Ramos (cell line): ENCODE results near the gene PCBP3.
"Not testable (repeated sequence)": the region's sequence is repeated elsewhere in the genome, so short reads cannot be mapped to it uniquely, and the experiment has no call there.

Experiments used
- in situ Hi-C: fragments of 300-500 bp; cut with MboI; formaldehyde crosslinking; loops from one replicate; pipeline ENCODE4 v1.14.3; 2022; ENCODE audit warnings: low sequenced_read_pairs; ENCODE audit not compliant: unreplicated experiment

The PCBP3 gene

GRCh38 chr21:45880097-45881068 is 236.9 kb downstream of the PCBP3 start:
- in situ Hi-C loops, result no loop called here

- in situ Hi-C loops, result no loop called here
Observed at GRCh38 chr21:45882645-45883044, 239.1 kb downstream of the PCBP3 start.

GRCh38 chr21:45883090-45883489 is 239.6 kb downstream of the PCBP3 start:
- in situ Hi-C loops, result no loop called here

DNA sequence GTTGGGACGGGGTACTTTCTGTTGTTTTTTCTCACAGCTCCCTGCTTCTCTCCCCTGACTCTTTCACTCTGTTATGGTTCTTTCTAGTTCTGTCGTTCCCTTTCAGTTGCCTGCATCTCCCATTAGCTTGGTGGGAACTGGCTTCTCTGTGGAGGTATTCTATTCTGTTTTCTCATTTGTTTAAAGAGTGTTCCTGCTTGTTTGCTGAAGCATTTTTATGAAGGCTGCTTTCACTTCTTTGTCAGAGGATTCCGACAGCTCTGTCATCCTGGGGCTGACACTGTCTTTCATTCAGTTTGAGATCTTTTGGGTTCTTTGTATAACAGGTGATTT is 242.0 kb downstream of the PCBP3 start:
- in situ Hi-C loops, result no loop called here

- in situ Hi-C loops, result not testable (repeated sequence)
Observed at GRCh38 chr21:45885930-45886601, 242.5 kb downstream of the PCBP3 start.

- in situ Hi-C loops, result no loop called here
Observed at GRCh38 chr21:45886610-45887026, 243.1 kb downstream of the PCBP3 start.

DNA sequence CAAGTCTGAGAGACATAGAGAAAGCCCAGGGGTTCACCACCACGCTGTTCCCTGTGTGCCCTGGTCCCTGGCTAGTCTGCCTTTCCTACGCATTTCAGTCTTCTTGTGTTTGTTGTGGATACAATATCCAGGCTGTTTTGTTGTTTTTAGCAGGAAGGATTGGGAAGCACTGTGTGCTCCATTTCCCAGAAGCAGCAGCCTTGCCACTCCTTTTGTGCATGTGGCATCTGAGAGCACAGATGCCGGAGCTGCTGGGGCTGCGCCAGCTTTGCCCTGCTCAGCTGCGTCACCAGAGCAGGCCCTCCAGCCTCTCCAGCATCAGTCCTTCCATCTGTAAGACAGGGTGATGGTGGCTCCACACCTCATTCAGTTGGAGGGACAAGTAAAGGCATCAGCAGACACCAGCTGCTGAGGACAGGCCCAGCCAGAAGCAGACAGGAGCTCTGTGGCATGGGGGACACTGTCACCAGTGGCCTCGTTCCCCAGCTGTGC is 243.6 kb downstream of the PCBP3 start:
- in situ Hi-C loops, result no loop called here

DNA sequence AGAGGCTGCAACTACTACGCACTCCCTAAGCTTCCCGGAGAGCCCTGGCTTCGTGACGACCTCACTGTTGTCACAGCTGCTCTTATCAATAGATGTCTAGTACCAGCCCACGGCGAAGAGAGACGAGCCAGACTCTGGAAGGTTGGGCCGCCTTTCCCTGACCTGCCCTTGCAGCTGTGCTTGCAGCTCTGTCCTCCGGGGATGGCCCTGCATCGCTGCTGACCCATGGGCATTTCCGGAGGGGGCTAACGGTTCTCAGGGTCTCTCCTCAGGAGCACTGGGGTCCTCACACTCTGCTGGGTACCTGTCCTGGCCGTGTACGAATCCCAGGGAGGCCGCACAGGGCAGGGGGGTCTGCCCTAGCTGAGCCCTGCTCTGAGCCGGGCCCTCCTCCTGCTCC is 244.3 kb downstream of the PCBP3 start:
- in situ Hi-C loops, result no loop called here

GRCh38 chr21:45888386-45889009 is 245.0 kb downstream of the PCBP3 start:
- in situ Hi-C loops, result no loop called here

- in situ Hi-C loops, result no loop called here
Observed at GRCh38 chr21:45889256-45889655, 245.7 kb downstream of the PCBP3 start.

DNA sequence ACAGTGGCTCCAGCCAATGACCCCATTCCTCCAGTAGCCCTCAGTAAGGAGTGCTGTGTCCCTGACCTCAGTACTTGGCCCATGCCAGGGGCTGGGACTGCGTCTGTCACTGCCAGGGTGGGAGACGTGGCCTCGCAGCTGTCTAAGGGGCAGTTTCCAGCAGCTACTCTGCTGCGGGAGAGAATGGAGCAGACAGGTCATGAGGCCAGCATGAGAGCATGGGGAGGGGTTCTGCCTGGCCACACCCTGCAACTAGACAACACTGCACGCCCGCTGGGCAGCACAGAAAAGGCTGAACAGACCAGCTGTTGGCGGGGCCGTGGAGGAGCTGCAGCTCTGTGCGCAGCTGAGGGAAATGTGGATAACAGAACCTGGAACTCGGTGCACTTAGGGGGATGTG is 246.4 kb downstream of the PCBP3 start:
- in situ Hi-C loops, result no loop called here

GRCh38 chr21:45891388-45892155 is 248.0 kb downstream of the PCBP3 start:
- in situ Hi-C loops, result no loop called here

GRCh38 chr21:45892156-45892915 is 248.8 kb downstream of the PCBP3 start:
- in situ Hi-C loops, result no loop called here

- in situ Hi-C loops, result no loop called here
Observed at GRCh38 chr21:45892916-45893739, 249.6 kb downstream of the PCBP3 start.

DNA sequence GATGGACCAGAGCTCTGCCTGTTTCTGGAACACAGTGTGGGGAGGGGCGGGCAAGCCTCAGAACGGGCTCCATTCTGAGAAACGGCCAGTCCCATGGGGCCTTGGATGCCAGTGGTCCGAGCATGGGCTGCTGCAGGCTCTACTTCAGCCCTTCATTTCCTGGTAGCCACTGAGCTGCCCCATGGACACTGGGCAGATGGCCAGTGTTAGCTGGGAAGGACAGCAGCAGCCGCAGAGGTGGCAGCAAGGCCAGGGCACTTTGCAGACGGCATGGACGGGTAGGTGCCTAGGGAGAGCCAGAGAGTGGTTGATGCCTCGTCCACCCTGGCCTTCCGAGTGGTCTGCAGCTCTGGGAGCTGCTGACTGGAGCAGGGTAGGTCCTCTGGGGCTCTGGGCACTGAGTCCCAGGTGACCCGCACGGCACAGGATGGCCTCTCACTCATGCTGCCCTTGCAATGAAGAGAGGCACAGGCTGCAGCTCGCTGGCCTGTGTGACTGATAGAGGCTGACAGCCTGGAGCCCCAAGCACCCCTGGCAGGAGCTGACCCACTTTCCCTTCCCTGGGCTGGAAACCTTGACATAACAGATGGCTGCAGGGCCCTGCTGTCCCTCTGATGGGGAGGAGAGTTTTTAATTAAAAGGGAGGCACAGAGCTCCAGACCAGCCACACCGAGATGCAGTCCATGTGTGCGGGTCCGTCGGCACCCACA is 250.4 kb downstream of the PCBP3 start:
- in situ Hi-C loops, result no loop called here

- in situ Hi-C loops, result no loop called here
Observed at GRCh38 chr21:45894450-45894825, 250.9 kb downstream of the PCBP3 start.

- in situ Hi-C loops, result no loop called here
Observed at GRCh38 chr21:45894906-45895777, 251.6 kb downstream of the PCBP3 start.
